HEK293T (cell line): ENCODE measurements around the gene BMPR1B.

Experiments used
- ARNT ChIP-seq: fragments of 450-650 bp; IDR thresholded peaks from 2 replicates; pipeline ENCODE4 v1.6.1; 2017; ENCODE audit warnings: mild to moderate bottlenecking
- BHLHE40 ChIP-seq: fragments of 450-650 bp; IDR thresholded peaks from 2 replicates; pipeline ENCODE4 v1.6.1; 2016; ENCODE audit warnings: mild to moderate bottlenecking, moderate library complexity, borderline replicate concordance
- ELF4 ChIP-seq: fragments of 450-650 bp; IDR thresholded peaks from 2 replicates; pipeline ENCODE4 v1.6.1; 2017; ENCODE audit warnings: antibody characterized with exemption
- FOXA1 ChIP-seq: fragments of 450-650 bp; IDR thresholded peaks from 2 replicates; pipeline ENCODE4 v1.6.1; 2016; ENCODE audit warnings: mild to moderate bottlenecking
- FOXK2 ChIP-seq: fragments of 450-650 bp; IDR thresholded peaks from 2 replicates; pipeline ENCODE4 v1.6.1; 2016; ENCODE audit warnings: mild to moderate bottlenecking
- FOXM1 ChIP-seq: fragments of 450-650 bp; IDR thresholded peaks from 2 replicates; pipeline ENCODE4 v1.6.1; 2017; ENCODE audit warnings: mild to moderate bottlenecking, borderline replicate concordance
- HDGF ChIP-seq: fragments of 450-650 bp; IDR thresholded peaks from 2 replicates; pipeline ENCODE4 v1.6.1; 2017; ENCODE audit warnings: antibody characterized with exemption, borderline replicate concordance
- L3MBTL2 ChIP-seq: fragments of 450-650 bp; conservative IDR thresholded peaks from 2 replicates; pipeline ENCODE4 v1.6.1; 2016; ENCODE audit warnings: mild to moderate bottlenecking
- NFRKB ChIP-seq: fragments of 450-650 bp; IDR thresholded peaks from 2 replicates; pipeline ENCODE4 v1.6.1; 2016; ENCODE audit warnings: mild to moderate bottlenecking, moderate library complexity
- PKNOX1 ChIP-seq: fragments of 450-650 bp; IDR thresholded peaks from 2 replicates; pipeline ENCODE4 v1.6.1; 2016
- SP1 ChIP-seq: fragments of 450-650 bp; IDR thresholded peaks from 2 replicates; pipeline ENCODE4 v1.6.1; 2017
- SUZ12 ChIP-seq: fragments of 450-650 bp; IDR thresholded peaks from 2 replicates; pipeline ENCODE4 v1.6.1; 2016; ENCODE audit warnings: mild to moderate bottlenecking
- TARDBP ChIP-seq: fragments of 450-650 bp; IDR thresholded peaks from 2 replicates; pipeline ENCODE4 v1.6.1; 2016

- TF ChIP-seq SP1 (no peak), BHLHE40 (no peak), L3MBTL2 (no peak), FOXK2 (no peak), PKNOX1 (no peak), TARDBP (no peak), ARNT (no peak), HDGF (no peak), FOXM1 (no peak), NFRKB (no peak), SUZ12 (no peak), ELF4 (no peak), FOXA1 (no peak)
Observed at GRCh38 chr4:94924566-94924965, 166.8 kb downstream of the BMPR1B start.
